GM12865 (cell line): Measurements from ENCODE around the gene PRM3.
A peak's percentile ranks its signal among the peaks of the same experiment; 100 is the strongest.

Experiments
- DNase-seq: peaks from one replicate; pipeline ENCODE4 v3.0.0; 2010; ENCODE audit warnings: low read depth
- H3K4me3 ChIP-seq: 2 replicates; pipeline ENCODE4 v1.5.1; 2011; ENCODE audit warnings: mild to moderate bottlenecking, low read depth, low read length, control low read depth
- CTCF ChIP-seq: IDR thresholded peaks from 2 replicates; pipeline ENCODE4 v1.5.1; 2011; ENCODE audit warnings: low read length, control low read depth, low read depth, inconsistent platforms; ENCODE audit not compliant: insufficient read depth; ENCODE audit errors: missing control alignments

PRM3 gene

GRCh38 chr16:11298143-11298900, 24.9 kb upstream of the PRM3 start:
- peak overlapping the region; percentile 37 for H3K4me3 ChIP-seq
- no peak for TF ChIP-seq CTCF
- peak; percentile 23 for DNase-seq

GRCh38 chr16:11297492-11298142, 24.2 kb upstream of the PRM3 start:
- DNase-seq = peak; percentile 93
- peak overlapping the region; percentile 37 for H3K4me3 ChIP-seq
- peak; percentile 3 for TF ChIP-seq CTCF

GRCh38 chr16:11296706-11297491, 23.5 kb upstream of the PRM3 start:
- TF ChIP-seq CTCF = no peak
- peak overlapping the region; percentile 37; the same call in 1 of the 2 replicates for H3K4me3 ChIP-seq
- DNase-seq = peak; percentile 42

GRCh38 chr16:11296351-11296705, 22.9 kb upstream of the PRM3 start:
- H3K4me3 ChIP-seq = no peak overlapping the region
- no peak for DNase-seq
- no peak for TF ChIP-seq CTCF

GRCh38 chr16:11295672-11296071, 22.2 kb upstream of the PRM3 start:
- H3K4me3 ChIP-seq = no peak overlapping the region
- DNase-seq = no peak
- no peak for TF ChIP-seq CTCF

- no peak overlapping the region for H3K4me3 ChIP-seq
- DNase-seq = no peak
- TF ChIP-seq CTCF = no peak
These were observed 18.8 kb upstream of the PRM3 start for GRCh38 chr16:11292076-11292748.
